Panc1 (cell line): ENCODE measurements around the gene IL20RA. TPM values are rescaled to one million over a fixed set of nuclear protein-coding genes. Genes with fewer than 3 reads are reported as not detected.

Source experiments
- ATAC-seq: fragments of 200-7000 bp; cut with Tn5 transposase; 2 replicates; pipeline ENCODE4 v1.9.1; 2020; ENCODE audit warnings: mild to moderate bottlenecking, moderate library complexity
- BruUV-seq: library from RNA; stranded (reverse); fragments of 400-500 nt; replicated peaks from 2 replicates; lab custom pipeline; 2021; lab: Mats Ljungman, UMichigan
- CTCF ChIA-PET: fragments of 300-600 bp; sonication (Branson Sonifier 250); formaldehyde crosslinking; loops from one replicate; lab custom pipeline; 2022; ENCODE audit warnings: antibody characterized with exemption; lab: Charles Lee
- POLR2A ChIA-PET: fragments of 300-600 bp; sonication (Branson Sonifier 250); formaldehyde crosslinking; loops from one replicate; lab custom pipeline; 2022; ENCODE audit warnings: antibody characterized with exemption; lab: Charles Lee
- DNase-seq: peaks from one replicate; pipeline ENCODE4 v3.0.0-alpha.2; 2010; ENCODE audit warnings: low read depth, low spot score
- H3K27ac ChIP-seq: 2 replicates; pipeline ENCODE4 v1.5.1; 2011; ENCODE audit warnings: mild to moderate bottlenecking, low read length, inconsistent platforms
- H3K27me3 ChIP-seq: fragments of 200-500 bp; sonication (Bioruptor generic); 2 replicates; pipeline ENCODE4 v1.6.0; 2014; ENCODE audit warnings: low read length, inconsistent platforms; ENCODE audit not compliant: control insufficient read depth, insufficient read depth
- H3K36me3 ChIP-seq: fragments of 200-500 bp; sonication (Bioruptor generic); 2 replicates; pipeline ENCODE4 v1.5.1; 2014; ENCODE audit warnings: inconsistent platforms, mild to moderate bottlenecking, low read length, moderate library complexity; ENCODE audit not compliant: control insufficient read depth, insufficient read depth
- H3K4me1 ChIP-seq: 2 replicates; pipeline ENCODE4 v1.5.1; 2011; ENCODE audit warnings: inconsistent platforms, mild to moderate bottlenecking, low read length, moderate library complexity; ENCODE audit not compliant: control insufficient read depth, insufficient read depth
- H3K4me3 ChIP-seq, 2 experiments: 2 replicates each; pipeline ENCODE4 v1.5.1; 2011 to 2012; ENCODE audit warnings: low read depth in 2 of 2, low read length in 2 of 2, mild to moderate bottlenecking in 2 of 2, inconsistent platforms in 1 of 2, moderate library complexity in 1 of 2
- H3K9me3 ChIP-seq: fragments of 200-500 bp; sonication (Bioruptor generic); 2 replicates; pipeline ENCODE4 v1.5.1; 2014; ENCODE audit warnings: low read depth, mild to moderate bottlenecking, inconsistent platforms, low read length, moderate library complexity; ENCODE audit not compliant: control insufficient read depth, insufficient read depth
- POLR2AphosphoS5 ChIP-seq: IDR thresholded peaks from 2 replicates; pipeline ENCODE4 v1.6.1; 2012; ENCODE audit warnings: mild to moderate bottlenecking, low read depth, low read length, moderate library complexity
- SIN3A ChIP-seq: IDR thresholded peaks from 2 replicates; pipeline ENCODE4 v1.6.1; 2012; ENCODE audit warnings: low read depth, mild to moderate bottlenecking, low read length, moderate library complexity, borderline replicate concordance; ENCODE audit not compliant: insufficient read depth
- TCF7L2 ChIP-seq: IDR thresholded peaks from 2 replicates; pipeline ENCODE4 v1.6.1; 2011; ENCODE audit warnings: mild to moderate bottlenecking, low read depth, low read length, inconsistent platforms
- in situ Hi-C: cut with HindIII; loops from 2 replicates; pipeline ENCODE4 v1.10.0; 2016; ENCODE audit warnings: low sequenced_read_pairs, low pct_unique_long_range_greater_than_20kb
- intact Hi-C: fragments of 100-400 bp; cut with micrococcal nuclease; formaldehyde crosslinking; loops from one replicate; pipeline ENCODE4 v1.10.0; 2022; ENCODE audit not compliant: unreplicated experiment
- total RNA-seq: library from RNA; stranded (reverse); gene quantifications from one replicate; pipeline ENCODE4 v1.2.1, GENCODE V29; 2021; ENCODE audit not compliant: unreplicated experiment
- TF ChIP-seq, protein P1 (sequence below), 2 experiments: IDR thresholded peaks; 2 replicates each; pipeline ENCODE4 v1.6.1; 2011 to 2012; ENCODE audit warnings: low read depth in 2 of 2, control low read depth in 1 of 2, low read length in 1 of 2, mild to moderate bottlenecking in 1 of 2, moderate library complexity in 1 of 2; ENCODE audit not compliant: insufficient read depth in 1 of 2
- TF ChIP-seq, protein P2 (sequence below): fragments of 450-650 bp; IDR thresholded peaks from 2 replicates; pipeline ENCODE4 v1.5.1; 2017; ENCODE audit warnings: mild to moderate bottlenecking

The IL20RA gene
- total RNA-seq, 1 experiment from 2014 or later: not detected

DNA sequence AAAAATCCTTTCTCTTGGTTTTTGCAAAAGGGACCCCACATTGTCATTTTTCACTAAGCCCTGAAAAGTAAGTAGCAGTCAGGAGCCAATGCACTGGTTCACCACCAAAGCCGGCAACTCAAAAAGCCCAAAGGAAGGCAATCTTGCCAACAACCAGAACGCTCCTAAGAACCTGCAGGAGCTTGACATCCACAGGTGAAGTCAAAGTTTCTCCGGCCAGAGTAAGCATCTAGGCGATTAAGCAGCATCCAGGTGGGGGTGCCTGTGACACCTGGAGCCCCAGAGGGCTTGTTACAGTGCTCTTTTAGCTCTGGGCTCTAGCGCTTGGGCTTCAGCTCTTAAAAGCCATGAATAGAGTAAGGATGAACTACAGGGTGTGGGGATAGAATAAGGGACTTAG is 86.6 kb downstream of the IL20RA start:
- ChIA-PET POLR2A (no interaction called here), CTCF (no interaction called here)
- no TSS peak for BruUV-seq
- no peak for DNase-seq
- no peaks in the 10 kb centered on the region for H3K9me3 ChIP-seq
- no peak overlapping the region for H3K4me3 ChIP-seq
- intact Hi-C loops: no loop called here
- H3K27me3 ChIP-seq: no peaks in the 10 kb centered on the region
- TF ChIP-seq POLR2AphosphoS5 (no peak), TCF7L2 (no peak), SIN3A (no peak)
- TF ChIP-seq, protein P1, sequence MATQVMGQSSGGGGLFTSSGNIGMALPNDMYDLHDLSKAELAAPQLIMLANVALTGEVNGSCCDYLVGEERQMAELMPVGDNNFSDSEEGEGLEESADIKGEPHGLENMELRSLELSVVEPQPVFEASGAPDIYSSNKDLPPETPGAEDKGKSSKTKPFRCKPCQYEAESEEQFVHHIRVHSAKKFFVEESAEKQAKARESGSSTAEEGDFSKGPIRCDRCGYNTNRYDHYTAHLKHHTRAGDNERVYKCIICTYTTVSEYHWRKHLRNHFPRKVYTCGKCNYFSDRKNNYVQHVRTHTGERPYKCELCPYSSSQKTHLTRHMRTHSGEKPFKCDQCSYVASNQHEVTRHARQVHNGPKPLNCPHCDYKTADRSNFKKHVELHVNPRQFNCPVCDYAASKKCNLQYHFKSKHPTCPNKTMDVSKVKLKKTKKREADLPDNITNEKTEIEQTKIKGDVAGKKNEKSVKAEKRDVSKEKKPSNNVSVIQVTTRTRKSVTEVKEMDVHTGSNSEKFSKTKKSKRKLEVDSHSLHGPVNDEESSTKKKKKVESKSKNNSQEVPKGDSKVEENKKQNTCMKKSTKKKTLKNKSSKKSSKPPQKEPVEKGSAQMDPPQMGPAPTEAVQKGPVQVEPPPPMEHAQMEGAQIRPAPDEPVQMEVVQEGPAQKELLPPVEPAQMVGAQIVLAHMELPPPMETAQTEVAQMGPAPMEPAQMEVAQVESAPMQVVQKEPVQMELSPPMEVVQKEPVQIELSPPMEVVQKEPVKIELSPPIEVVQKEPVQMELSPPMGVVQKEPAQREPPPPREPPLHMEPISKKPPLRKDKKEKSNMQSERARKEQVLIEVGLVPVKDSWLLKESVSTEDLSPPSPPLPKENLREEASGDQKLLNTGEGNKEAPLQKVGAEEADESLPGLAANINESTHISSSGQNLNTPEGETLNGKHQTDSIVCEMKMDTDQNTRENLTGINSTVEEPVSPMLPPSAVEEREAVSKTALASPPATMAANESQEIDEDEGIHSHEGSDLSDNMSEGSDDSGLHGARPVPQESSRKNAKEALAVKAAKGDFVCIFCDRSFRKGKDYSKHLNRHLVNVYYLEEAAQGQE (IDR thresholded peaks at IDR 0.05; ENCODE audit: insufficient read depth in 1 of 2, low read depth in 2 of 2, low read length in 1 of 2): no peak
- TF ChIP-seq, protein P2, sequence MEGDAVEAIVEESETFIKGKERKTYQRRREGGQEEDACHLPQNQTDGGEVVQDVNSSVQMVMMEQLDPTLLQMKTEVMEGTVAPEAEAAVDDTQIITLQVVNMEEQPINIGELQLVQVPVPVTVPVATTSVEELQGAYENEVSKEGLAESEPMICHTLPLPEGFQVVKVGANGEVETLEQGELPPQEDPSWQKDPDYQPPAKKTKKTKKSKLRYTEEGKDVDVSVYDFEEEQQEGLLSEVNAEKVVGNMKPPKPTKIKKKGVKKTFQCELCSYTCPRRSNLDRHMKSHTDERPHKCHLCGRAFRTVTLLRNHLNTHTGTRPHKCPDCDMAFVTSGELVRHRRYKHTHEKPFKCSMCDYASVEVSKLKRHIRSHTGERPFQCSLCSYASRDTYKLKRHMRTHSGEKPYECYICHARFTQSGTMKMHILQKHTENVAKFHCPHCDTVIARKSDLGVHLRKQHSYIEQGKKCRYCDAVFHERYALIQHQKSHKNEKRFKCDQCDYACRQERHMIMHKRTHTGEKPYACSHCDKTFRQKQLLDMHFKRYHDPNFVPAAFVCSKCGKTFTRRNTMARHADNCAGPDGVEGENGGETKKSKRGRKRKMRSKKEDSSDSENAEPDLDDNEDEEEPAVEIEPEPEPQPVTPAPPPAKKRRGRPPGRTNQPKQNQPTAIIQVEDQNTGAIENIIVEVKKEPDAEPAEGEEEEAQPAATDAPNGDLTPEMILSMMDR: no peak
- H3K4me1 ChIP-seq: no peaks in the 10 kb centered on the region
- no peaks in the 10 kb centered on the region for H3K36me3 ChIP-seq
- ATAC-seq: no peak
- H3K27ac ChIP-seq: no peak overlapping the region
- in situ Hi-C loops: no loop called here

DNA sequence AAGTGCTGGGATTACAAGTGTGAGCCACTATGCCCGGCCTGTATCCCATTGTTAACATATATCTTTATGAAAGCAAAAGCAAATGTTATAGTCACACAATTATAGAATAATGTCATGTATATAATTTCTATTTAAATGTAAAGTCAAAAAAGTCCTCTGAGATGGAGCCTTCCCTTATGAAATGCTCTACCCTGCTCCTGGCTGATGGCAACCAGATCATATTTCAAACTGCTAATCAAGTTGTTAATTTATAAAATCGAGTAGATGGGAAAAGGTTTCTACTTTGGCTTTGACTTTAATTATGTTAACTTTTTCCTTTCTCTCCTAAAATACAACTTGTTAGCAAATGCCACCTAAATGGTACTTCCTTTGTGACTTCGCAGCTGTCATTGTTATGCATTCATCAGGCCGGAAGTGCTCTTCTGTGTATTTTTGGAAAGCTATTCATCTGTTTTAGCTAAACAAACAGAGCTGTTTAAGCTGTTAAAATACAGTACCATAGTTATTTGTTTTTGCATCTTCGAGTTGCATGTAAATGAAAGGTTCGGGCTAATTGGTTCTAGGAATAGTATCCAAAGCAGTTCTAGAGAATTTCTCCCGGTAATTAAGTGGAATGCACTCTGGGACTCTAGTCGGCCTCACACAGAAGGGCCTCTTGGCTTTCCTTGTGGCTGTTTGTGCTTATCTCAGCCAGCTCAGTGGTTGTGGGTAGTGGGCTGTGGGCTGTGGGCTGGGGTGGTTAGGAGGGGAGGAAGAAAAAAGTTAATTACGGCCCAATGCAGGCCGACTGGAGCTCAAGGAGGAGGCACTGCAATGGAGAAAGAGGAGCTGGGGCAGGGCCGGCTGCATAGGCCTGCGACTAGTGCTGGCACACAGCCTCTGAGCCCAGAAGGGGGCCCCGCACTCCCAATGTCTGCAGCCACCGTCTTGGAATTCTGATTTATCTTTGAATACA is 87.9 kb downstream of the IL20RA start:
- no peak overlapping the region for H3K4me3 ChIP-seq
- H3K4me1 ChIP-seq: no peaks in the 10 kb centered on the region
- POLR2A ChIA-PET: no interaction called here
- intact Hi-C loops (no loop called here), in situ Hi-C loops (no loop called here)
- no peaks in the 10 kb centered on the region for H3K27me3 ChIP-seq
- ATAC-seq: no peak
- CTCF ChIA-PET: no interaction called here
- TF ChIP-seq, protein P2: 0 out of 2 replicates have a peak, but pooled peaks have one; percentile 10
- TF ChIP-seq, protein P1 (IDR thresholded peaks at IDR 0.05; ENCODE audit: insufficient read depth in 1 of 2, low read depth in 2 of 2, low read length in 1 of 2): no peak
- H3K9me3 ChIP-seq: no peaks in the 10 kb centered on the region
- H3K36me3 ChIP-seq: no peaks in the 10 kb centered on the region
- no peak overlapping the region for H3K27ac ChIP-seq
- BruUV-seq: no TSS peak
- no peak for DNase-seq
